Measurements from ENCODE around the gene GABRR2.

DNA sequence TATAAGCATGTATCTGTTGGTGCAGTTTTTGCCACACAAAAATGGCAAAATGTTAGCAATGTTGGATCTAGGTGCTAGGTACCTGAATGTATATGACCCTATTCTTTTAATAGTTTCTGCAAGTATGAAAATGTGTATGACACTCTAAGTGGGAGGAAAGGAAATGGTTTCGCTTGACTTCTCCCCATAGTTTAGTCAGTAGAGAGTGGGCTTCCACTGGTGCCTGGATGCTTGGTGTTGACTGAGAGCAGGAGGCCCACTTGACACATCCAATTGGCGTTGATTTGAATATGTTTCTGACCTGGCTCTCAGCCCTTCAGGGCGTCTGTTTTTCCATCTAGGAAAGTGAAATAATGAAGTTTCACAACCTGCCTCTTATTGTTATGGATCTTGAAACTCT, 56.2 kb downstream of the GABRR2 start:
- TF ChIP-seq, protein P1, sequence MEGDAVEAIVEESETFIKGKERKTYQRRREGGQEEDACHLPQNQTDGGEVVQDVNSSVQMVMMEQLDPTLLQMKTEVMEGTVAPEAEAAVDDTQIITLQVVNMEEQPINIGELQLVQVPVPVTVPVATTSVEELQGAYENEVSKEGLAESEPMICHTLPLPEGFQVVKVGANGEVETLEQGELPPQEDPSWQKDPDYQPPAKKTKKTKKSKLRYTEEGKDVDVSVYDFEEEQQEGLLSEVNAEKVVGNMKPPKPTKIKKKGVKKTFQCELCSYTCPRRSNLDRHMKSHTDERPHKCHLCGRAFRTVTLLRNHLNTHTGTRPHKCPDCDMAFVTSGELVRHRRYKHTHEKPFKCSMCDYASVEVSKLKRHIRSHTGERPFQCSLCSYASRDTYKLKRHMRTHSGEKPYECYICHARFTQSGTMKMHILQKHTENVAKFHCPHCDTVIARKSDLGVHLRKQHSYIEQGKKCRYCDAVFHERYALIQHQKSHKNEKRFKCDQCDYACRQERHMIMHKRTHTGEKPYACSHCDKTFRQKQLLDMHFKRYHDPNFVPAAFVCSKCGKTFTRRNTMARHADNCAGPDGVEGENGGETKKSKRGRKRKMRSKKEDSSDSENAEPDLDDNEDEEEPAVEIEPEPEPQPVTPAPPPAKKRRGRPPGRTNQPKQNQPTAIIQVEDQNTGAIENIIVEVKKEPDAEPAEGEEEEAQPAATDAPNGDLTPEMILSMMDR (IDR thresholded peaks at IDR 0.05; ENCODE audit: low read depth, low read length, missing input control), result no peak
- TF ChIP-seq EGR1 (IDR thresholded peaks at IDR 0.05; ENCODE audit: low read depth in 2 of 2) (no peak), SP1 (IDR thresholded peaks at IDR 0.05) (no peak), GABPA (IDR thresholded peaks at IDR 0.05 in 1 of 2, conservative IDR thresholded peaks at IDR 0.05 in 1 of 2) (no peak), YY1 (IDR thresholded peaks at IDR 0.05) (no peak)
- TF ChIP-seq, protein P2, sequence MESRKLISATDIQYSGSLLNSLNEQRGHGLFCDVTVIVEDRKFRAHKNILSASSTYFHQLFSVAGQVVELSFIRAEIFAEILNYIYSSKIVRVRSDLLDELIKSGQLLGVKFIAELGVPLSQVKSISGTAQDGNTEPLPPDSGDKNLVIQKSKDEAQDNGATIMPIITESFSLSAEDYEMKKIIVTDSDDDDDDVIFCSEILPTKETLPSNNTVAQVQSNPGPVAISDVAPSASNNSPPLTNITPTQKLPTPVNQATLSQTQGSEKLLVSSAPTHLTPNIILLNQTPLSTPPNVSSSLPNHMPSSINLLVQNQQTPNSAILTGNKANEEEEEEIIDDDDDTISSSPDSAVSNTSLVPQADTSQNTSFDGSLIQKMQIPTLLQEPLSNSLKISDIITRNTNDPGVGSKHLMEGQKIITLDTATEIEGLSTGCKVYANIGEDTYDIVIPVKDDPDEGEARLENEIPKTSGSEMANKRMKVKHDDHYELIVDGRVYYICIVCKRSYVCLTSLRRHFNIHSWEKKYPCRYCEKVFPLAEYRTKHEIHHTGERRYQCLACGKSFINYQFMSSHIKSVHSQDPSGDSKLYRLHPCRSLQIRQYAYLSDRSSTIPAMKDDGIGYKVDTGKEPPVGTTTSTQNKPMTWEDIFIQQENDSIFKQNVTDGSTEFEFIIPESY (IDR thresholded peaks at IDR 0.05), result no peak
- TF ChIP-seq, protein P3, sequence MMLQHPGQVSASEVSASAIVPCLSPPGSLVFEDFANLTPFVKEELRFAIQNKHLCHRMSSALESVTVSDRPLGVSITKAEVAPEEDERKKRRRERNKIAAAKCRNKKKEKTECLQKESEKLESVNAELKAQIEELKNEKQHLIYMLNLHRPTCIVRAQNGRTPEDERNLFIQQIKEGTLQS (IDR thresholded peaks at IDR 0.05), result no peak
